ENCODE results near the gene GXYLT1.

- TF ChIP-seq EZH2phosphoT487 (IDR thresholded peaks at IDR 0.05; ENCODE audit: low read depth, severe bottlenecking, unreplicated experiment) (no peak), CTCF (IDR thresholded peaks at IDR 0.05; ENCODE audit: poor library complexity) (no peak), EZH2 (IDR thresholded peaks at IDR 0.05; ENCODE audit: borderline replicate concordance) (no peak)
Measured at GRCh38 chr12:42085594-42085993, 59.1 kb downstream of the GXYLT1 start.
